Endodermal cell (in vitro differentiated cells): Measurements from ENCODE around the gene SPHK1. TPM values are rescaled to one million over a fixed set of nuclear protein-coding genes. Genes with fewer than 3 reads are reported as not detected.

Source experiments
- DNase-seq: peaks from one replicate; pipeline ENCODE4 v3.0.0-alpha.2; 2017
- H3K27ac ChIP-seq: 2 replicates; pipeline ENCODE4 v1.5.1; 2013; ENCODE audit warnings: mild to moderate bottlenecking, low read depth, low read length, moderate library complexity
- H3K27me3 ChIP-seq: 2 replicates; pipeline ENCODE4 v1.6.1; 2013; ENCODE audit warnings: mild to moderate bottlenecking, low read length, moderate library complexity; ENCODE audit not compliant: insufficient read depth, control insufficient read depth, poor library complexity, severe bottlenecking
- H3K36me3 ChIP-seq: 2 replicates; pipeline ENCODE4 v1.7.0; 2013; ENCODE audit warnings: mild to moderate bottlenecking, low read length, moderate library complexity; ENCODE audit not compliant: control insufficient read depth, insufficient read depth
- H3K4me1 ChIP-seq: one replicate; pipeline ENCODE4 v1.7.0; 2013; ENCODE audit warnings: low read length; ENCODE audit not compliant: control insufficient read depth, insufficient read depth
- H3K4me3 ChIP-seq: 2 replicates; pipeline ENCODE4 v1.5.1; 2013; ENCODE audit warnings: mild to moderate bottlenecking, low read length, moderate library complexity
- H3K9ac ChIP-seq: 2 replicates; pipeline ENCODE4 v1.6.1; 2013; ENCODE audit warnings: mild to moderate bottlenecking, low read length, moderate library complexity; ENCODE audit not compliant: poor library complexity, severe bottlenecking; ENCODE audit errors: extremely low read depth
- H3K9me3 ChIP-seq: 2 replicates; pipeline ENCODE4 v1.6.1; 2013; ENCODE audit warnings: mild to moderate bottlenecking, low read length, moderate library complexity; ENCODE audit not compliant: control insufficient read depth
- H3K27ac Mint-ChIP-seq: 2 replicates; pipeline ENCODE4 v1.8.0; 2020; ENCODE audit warnings: mixed read lengths
- H3K27me3 Mint-ChIP-seq: 2 replicates; pipeline ENCODE4 v1.8.0; 2021; ENCODE audit warnings: mild to moderate bottlenecking, mixed read lengths; ENCODE audit not compliant: insufficient read depth
- H3K36me3 Mint-ChIP-seq: 2 replicates; pipeline ENCODE4 v1.8.0; 2020; ENCODE audit warnings: low read depth, mixed read lengths
- H3K4me1 Mint-ChIP-seq: 2 replicates; pipeline ENCODE4 v1.8.0; 2020; ENCODE audit warnings: mixed read lengths
- H3K4me3 Mint-ChIP-seq: 2 replicates; pipeline ENCODE4 v1.8.0; 2020; ENCODE audit warnings: mild to moderate bottlenecking, moderate library complexity, mixed read lengths
- H3K9me3 Mint-ChIP-seq: 2 replicates; pipeline ENCODE4 v1.8.0; 2020; ENCODE audit warnings: mild to moderate bottlenecking, mixed read lengths
- CTCF ChIP-seq: fragments of 200-600 bp; sonication (generic); conservative IDR thresholded peaks from 2 replicates; pipeline ENCODE4 v1.5.0; 2021; ENCODE audit warnings: antibody characterized with exemption, mild to moderate bottlenecking
- WGBS, 2 experiments: methylation state at CpG; one replicate each; pipeline versions ENCODE4 v1.1.5 to v1.1.7; 2013; ENCODE audit warnings: missing lambda C conversion rate in 2 of 2, mixed read lengths in 1 of 2; ENCODE audit not compliant: insufficient coverage in 1 of 2, insufficient read length in 1 of 2; 5-methylcytosine and 5-hydroxymethylcytosine counted together
- total RNA-seq, 2 donors: library from RNA; stranded (reverse); fragmentation: NEBNext Ultra II Directional in 1 of 2; extraction: Animal tissue kit (Norgen Biotek cat#: 25700) in 1 of 2; gene quantifications; 2 replicates in 1 of 2; 3 replicates in 1 of 2; pipeline ENCODE4 v1.2.1, GENCODE V29; 2021

Gene SPHK1
- total RNA-seq, 2 donors from 2014 or later = 1.5 to 1.8 TPM

GRCh38 chr17:76354317-76354729 is 30.1 kb upstream of the SPHK1 start:
- Mint-ChIP-seq H3K36me3 (peaks cover 7% of the 10 kb centered on the region), H3K9me3 (no peaks in the 10 kb centered on the region), H3K27me3 (peaks cover 2% of the 10 kb centered on the region), H3K27ac (peak overlapping the region; percentile 100), H3K4me1 (peaks cover 19% of the 10 kb centered on the region), H3K4me3 (peak overlapping the region; percentile 90)
- peaks cover 3% of the 10 kb centered on the region for H3K36me3 ChIP-seq
- peak overlapping the region; percentile 85 for H3K27ac ChIP-seq
- H3K9me3 ChIP-seq = no peaks in the 10 kb centered on the region
- TF ChIP-seq CTCF = no peak
- no peaks in the 10 kb centered on the region for H3K27me3 ChIP-seq
- DNase-seq = no peak
- peak overlapping the region; percentile 87 for H3K4me3 ChIP-seq
- WGBS, 2 experiments = 0 to 13% methylated on average over 6 to 16 of the region's 18 CpGs
- H3K9ac ChIP-seq = peak overlapping the region; percentile 90
- no peaks in the 10 kb centered on the region for H3K4me1 ChIP-seq

GRCh38 chr17:76354747-76355310 is 29.6 kb upstream of the SPHK1 start:
- WGBS, 2 experiments = 68 to 70% methylated on average over 11 to 13 of the region's 13 CpGs
- Mint-ChIP-seq H3K9me3 (no peaks in the 10 kb centered on the region), H3K4me3 (peak overlapping the region; percentile 90), H3K4me1 (peaks cover 19% of the 10 kb centered on the region), H3K27ac (peak overlapping the region; percentile 74), H3K36me3 (peaks cover 7% of the 10 kb centered on the region), H3K27me3 (peaks cover 2% of the 10 kb centered on the region)
- H3K27me3 ChIP-seq = no peaks in the 10 kb centered on the region
- no peak overlapping the region for H3K27ac ChIP-seq
- H3K4me1 ChIP-seq = no peaks in the 10 kb centered on the region
- peak; percentile 73 for DNase-seq
- no peak overlapping the region for H3K9ac ChIP-seq
- peaks cover 3% of the 10 kb centered on the region for H3K36me3 ChIP-seq
- no peaks in the 10 kb centered on the region for H3K9me3 ChIP-seq
- no peak for TF ChIP-seq CTCF
- H3K4me3 ChIP-seq = no peak overlapping the region

- Histone ChIP-seq H3K27ac (no peak overlapping the region), H3K9me3 (no peaks in the 10 kb centered on the region), H3K36me3 (no peaks in the 10 kb centered on the region), H3K4me1 (no peaks in the 10 kb centered on the region), H3K4me3 (no peak overlapping the region), H3K27me3 (no peaks in the 10 kb centered on the region), H3K9ac (no peak overlapping the region)
- Mint-ChIP-seq H3K4me1 (peaks cover 13% of the 10 kb centered on the region), H3K4me3 (no peak overlapping the region), H3K9me3 (no peaks in the 10 kb centered on the region), H3K27ac (no peak overlapping the region), H3K36me3 (peaks cover under 1% of the 10 kb centered on the region), H3K27me3 (peaks cover 2% of the 10 kb centered on the region)
- 87 to 95% methylated on average over 9 to 12 of the region's 12 CpGs for WGBS, 2 experiments
- no peak for TF ChIP-seq CTCF
- no peak for DNase-seq
These were observed 27.5 kb upstream of the SPHK1 start for GRCh38 chr17:76356803-76357456.
